GM19099 (cell line): ENCODE results near the gene WDR11.

ENCODE experiments used
- POLR2A ChIP-seq: IDR thresholded peaks from 3 replicates; pipeline ENCODE4 v1.6.1; 2011; ENCODE audit warnings: low read depth; ENCODE audit not compliant: insufficient read length; ENCODE audit errors: extremely low read depth

The WDR11 gene

DNA sequence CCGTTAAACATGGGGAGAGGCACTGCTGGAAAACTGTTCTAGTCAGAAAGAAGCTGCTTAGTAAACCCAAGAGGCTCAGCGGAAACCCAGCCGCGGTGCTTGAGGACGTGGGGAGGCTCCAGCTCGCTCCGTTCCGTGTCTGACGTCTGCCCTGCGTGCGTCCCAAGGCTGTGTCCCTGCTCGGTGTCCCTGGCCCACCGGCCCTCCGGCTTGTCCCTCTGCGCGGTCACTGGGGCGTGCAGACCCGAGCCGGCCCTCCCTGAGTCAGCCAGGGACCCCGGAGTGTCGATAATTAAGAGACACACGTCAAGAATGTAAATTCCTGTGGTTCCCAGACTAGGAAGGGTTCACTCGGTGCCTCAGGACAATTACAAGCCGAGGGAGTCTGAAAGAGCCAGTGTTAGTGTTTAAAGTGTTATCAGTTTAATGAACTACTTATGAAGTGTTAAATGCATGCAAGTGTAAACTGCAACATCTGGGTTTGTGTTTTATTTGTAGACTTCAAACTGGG lies 98.9 kb downstream of the WDR11 start:
- no peak for TF ChIP-seq POLR2A

DNA sequence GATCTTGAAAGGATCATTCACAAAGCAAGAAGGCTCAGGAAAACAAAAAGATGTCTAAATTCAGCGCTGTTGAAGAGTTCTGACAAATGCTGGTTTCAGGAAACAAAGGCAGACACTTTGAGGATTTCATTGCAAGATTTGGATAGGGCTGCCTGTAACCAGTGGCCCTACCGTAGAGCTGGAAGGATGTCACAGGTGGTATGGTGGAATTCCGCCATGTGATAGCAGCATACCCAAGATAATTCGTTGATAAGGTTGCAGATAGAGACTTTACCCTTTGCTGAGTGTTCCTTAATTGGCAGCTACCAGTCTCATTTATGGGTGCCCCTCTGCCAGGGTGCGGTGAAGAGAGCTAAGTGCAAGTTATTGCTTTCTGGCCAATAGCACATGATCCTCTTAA lies 100.1 kb downstream of the WDR11 start:
- TF ChIP-seq POLR2A = no peak

DNA sequence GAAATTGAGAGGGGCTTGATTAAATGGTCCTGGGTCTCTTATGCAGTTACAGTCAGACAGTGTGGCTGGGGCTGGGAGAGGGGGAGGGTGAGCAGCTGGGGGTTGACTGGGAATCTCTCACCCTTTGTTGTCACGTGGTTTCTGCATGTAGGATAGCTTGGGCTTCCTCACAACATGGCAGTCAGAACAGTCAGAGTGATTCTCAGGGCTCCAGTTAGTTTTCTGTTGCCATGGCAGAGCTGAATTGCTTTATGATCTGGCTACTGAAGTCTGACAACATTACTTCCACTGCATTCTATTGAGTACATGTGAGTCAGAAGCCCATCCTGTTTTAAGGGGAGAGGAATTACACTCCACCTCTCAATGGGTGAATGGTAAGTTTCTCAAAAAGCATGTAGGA lies 102.7 kb downstream of the WDR11 start:
- TF ChIP-seq POLR2A = no peak
